Activated CD4-positive, alpha-beta T cell treated with anti-CD3 and anti-CD28 coated beads, Interleukin-2, amount 50 U/mL, for 16 hours (primary cell): ENCODE measurements around the gene IGSF3.
"Not testable (repeated sequence)": the region's sequence is repeated elsewhere in the genome, so short reads cannot be mapped to it uniquely, and the experiment has no call there.

Source experiments
- DNase-seq: peaks from one replicate; pipeline ENCODE4 v3.0.0-alpha.2; 2020

The IGSF3 gene

DNA sequence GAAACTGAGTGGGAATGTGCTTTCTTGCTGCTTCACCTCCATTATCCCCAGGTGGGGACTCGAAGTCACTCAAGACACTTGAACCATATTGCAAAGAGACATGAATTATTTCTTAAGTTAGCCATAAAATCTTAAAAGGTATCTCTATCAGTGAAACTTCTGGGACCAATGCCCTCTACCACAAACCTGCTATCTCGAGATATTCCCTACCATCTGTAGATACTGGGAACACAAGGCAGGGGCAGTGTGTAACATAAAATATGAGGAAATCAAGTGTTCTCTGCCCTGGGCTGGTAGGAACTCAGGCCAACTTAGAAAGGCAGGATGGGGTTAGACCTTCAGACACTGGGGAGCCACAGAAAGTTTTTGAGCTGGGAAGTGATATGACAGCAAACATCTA lies 95.4 kb downstream of the IGSF3 start:
- no peak for DNase-seq

DNA sequence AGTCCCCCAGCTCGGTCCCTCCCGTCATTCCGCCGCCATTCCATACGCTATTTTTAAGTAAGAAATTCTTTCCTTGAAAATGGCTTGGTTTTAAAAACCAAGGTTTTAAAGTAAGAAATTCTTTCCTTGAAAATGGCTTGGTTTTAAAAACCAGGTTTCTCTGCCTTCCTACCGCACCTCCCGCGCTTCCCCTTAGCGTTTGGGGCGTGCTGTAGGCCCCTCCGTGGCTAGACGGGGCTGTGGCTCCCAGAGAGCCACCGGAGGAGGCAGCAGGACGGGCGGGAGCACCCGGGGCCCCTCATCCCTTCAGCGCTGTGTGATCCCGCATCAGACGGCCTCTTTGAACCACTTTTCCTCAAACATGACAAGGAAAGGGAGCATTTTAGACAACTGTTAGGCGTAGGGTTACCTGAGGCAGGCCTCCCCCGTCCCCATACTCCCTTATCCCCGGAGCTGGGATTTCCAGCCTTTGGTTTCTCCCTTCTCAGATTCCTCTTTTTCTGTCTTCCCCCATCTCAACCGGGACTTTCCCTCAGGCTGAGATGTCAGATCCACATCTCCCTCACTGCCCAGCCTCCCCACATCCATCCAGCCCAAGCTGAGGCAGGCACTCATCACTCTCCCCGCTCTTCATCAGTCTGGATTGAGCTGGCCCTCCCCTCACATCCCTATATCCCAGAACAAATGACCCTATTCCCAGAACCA lies 96.2 kb downstream of the IGSF3 start:
- DNase-seq: no peak

DNA sequence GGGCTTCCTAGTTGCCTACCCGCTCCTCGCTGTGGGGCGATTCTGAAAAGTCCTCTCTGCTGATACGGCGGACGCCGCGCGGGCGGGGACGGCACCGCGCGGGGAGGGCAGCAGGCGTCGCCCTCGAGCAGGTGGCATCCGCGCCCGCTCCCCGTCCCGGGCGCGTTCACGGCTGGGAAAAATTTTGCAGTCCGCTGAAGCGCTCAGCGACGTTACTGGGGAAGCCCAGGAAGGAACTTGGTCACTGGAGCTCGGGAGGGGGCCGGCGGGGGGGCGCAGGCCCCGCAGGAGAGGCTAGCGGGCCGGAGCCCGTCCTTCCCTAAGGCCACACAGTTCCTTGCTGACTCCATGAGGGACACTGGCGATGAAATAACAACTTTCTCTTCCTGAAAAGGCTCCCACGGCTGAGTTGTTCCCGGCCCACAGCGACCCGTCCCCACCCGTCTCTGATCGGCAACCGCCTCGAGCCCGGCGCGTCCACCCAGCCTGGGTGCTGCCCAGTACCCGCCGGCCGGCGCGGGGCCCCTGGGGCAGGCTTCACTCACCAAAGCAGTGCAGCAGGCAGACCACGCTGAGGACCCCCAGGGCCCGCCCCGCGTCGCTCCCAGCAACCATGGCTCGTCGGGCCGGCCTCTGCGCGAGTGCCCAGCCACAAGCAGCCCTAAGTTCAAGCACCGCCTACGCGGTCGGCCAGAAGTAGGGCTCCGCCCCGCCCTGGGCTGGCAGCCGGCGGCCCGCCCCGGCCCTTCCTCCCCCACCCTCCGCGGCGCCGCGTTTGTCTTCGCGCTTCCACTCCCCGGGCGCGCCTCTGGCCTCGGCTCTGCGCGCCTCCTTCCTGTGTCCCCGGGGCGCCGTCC lies 96.9 kb downstream of the IGSF3 start, which contains the start of gene CD58:
TSS of gene CD58 (minus strand) at position 669 of the 857 bp plus-strand sequence. CDS start at position 615, 54 bp downstream.
- DNase-seq: peak; percentile 93

DNA sequence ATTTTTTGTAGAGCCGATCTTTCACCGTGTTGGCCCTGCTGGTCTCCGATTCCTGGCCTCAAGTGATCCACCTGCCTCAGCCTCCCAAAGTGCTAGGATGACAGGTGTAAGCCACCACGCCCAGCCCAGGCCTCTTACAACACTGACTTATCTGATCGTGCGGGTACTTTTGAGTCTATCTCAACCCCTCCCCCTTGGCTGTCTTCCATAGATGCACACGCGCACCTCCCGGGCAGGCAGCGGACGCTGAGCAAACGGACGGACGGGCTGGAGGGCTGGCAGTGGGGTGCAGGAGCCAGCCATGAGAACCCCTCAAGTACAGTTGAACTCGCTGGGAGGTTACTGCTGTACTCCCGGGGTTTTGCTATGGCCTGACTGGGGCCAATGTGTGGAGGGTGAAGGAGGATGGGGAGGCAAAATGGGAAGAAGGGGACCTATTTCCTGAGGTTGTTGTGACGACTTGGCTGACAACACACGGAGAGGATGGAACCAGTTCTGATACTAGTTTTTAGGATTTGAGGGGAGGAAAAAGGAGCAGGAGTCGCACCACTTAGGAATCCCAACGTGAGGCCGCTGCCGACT lies 97.7 kb downstream of the IGSF3 start:
- peak; percentile 78 for DNase-seq

DNA sequence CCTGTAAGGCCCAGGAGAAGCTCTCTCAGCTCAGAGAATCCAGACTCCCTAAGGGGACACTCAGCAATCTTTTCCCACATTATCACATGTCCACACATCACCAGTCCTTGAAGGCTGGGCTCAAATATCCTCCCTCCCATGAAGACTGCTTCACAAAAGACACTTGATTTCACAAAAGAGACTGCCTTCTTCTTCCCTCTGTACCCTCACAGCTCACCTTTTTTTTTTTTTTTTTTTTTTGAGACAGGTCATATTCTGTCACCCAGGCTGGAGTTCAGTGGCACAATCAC lies 98.2 kb downstream of the IGSF3 start:
- no peak for DNase-seq

DNA sequence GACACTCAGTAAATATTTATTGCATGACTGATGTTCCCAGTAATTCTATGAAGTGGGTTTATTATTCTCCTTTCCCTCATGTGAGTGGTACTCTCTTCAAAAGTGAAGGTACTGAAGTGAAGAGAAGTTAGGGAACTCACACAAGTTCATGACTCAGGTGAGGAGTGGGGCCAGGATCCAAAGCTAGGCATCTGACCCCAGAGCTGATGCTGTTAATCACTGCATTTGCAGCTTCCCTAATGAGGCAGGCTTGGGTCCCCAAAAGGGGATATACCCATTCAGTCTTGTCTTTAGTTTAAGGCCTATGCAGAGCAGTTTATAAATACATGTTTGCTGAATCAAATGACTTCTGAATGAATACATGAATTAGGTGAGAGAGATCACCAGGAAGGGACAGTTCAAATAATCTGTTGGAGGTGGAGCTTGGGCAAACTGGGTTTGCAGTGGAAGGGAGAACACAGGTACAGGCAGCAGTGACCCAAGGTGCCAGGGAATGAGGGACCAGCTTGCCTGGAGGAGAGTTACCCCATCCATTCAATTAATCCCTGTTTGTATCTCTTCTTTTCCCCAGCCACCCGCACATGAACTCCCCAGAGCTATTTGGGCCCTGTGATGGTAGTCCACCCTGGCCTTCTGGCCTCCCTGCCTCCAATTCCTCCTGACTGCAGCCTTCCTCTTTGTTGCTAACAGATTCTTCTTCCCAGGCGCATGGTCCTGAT lies 98.7 kb downstream of the IGSF3 start:
- DNase-seq: no peak

DNA sequence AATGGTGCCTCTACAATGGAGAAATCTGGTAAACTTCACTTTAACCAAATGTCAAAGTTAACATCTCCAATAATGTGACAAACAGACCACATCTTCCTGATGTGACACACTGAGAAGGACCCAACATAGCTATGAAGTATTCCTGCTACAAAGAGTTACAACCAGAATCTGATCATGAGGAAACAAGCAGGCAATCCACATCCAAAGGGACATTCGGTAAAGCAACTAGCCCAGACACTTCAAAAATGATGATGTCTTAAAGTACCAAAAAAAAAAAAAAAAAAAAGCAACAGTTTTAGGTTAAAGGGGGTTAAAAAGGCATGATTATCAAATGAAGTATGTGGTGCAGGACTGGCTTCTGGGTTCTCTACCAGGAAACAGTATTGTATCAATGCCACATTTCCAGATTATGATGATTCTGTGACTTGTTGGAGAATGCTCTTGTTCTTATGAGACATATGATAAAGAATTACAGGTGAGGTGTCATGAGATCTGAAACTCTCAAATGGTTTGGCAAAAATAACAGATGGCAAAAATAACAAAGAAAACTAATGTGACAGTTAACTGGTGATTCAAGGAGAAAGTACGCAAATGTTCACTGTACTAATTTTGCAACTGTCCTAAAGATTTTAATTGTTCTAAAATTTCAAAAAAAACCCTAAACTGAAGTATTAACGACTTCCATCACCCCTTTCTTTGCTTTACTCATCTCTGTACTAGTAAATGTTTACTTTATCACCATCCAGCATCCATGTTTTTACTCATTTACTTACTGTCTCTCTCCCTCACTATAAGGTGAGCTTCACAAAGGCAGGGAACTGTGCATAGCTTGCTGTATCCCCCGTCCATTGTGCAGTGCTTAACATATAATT lies 99.5 kb downstream of the IGSF3 start:
- DNase-seq: peak; percentile 65

DNA sequence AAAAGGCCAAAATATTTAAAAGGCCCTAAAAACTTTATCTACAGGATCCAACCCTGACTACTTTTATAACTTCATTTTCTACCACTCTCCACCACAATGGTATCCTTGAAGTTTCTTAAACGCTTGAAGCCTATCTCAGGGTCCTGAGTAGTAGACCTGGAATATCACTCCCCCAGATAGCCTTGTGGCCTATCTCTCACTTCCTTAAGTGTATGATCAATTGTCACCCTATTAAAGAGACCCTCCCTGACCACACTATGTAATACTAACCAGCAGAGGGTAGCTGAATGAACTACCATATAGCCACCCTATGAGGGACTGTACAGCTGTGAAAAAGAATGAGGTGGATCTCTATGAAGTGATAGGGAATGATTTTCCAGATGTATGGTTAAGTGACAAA lies 102.3 kb downstream of the IGSF3 start:
- no peak for DNase-seq

DNA sequence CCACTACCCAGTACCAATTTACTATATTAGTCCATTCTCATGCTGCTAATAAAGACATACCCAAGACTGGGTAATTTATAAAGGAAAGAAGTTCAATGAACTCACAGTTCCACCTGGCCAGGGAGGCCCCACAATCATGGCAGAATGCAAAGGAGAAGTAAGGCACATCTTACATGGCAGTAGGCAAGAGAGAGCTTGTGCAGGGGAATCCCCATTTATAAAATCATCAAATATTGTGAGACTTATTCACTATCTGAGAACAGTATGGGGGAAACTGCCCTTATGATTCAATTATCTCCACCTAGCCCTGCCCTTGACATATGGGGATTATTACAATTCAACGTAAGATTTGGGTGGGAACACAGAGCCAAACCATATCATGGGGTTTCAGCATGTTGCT lies 103.1 kb downstream of the IGSF3 start:
- DNase-seq: no peak

DNA sequence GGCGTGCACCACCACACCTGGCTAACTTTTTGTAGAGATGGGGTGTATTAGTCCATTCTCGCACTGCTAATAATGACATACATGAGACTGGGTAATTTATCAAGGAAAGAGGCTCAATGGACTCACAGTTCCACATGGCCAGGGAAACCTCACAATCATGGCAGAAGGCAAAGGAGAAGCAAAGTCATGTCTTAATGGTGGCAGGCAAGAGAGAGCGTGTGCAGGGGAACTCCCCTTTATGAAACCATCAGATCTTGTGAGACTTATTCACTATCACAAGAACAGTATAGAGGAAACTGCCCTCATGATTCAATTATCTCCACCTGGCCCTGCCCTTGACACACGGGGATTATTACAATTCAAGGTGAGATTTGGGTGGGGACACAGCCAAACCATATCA lies 105.1 kb downstream of the IGSF3 start:
- DNase-seq: not testable (repeated sequence)

DNA sequence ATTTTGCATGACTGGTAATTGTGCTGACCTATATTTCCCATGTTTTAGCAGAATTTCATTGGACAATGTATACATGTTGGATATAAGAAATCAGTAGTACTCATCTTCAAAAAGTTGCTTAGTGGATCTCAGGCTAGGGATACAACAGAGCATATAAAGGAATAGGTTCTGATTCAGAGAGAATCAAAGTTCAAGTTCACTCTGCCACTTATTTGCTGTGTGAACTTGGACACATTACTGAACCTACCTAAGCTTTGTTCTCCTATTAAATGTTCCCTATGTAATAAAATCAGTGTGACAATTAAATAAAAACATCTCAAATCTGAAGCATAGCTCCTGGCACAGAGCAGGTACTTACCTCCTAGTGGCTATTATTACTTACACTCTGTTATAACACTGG lies 106.0 kb downstream of the IGSF3 start:
- no peak for DNase-seq

DNA sequence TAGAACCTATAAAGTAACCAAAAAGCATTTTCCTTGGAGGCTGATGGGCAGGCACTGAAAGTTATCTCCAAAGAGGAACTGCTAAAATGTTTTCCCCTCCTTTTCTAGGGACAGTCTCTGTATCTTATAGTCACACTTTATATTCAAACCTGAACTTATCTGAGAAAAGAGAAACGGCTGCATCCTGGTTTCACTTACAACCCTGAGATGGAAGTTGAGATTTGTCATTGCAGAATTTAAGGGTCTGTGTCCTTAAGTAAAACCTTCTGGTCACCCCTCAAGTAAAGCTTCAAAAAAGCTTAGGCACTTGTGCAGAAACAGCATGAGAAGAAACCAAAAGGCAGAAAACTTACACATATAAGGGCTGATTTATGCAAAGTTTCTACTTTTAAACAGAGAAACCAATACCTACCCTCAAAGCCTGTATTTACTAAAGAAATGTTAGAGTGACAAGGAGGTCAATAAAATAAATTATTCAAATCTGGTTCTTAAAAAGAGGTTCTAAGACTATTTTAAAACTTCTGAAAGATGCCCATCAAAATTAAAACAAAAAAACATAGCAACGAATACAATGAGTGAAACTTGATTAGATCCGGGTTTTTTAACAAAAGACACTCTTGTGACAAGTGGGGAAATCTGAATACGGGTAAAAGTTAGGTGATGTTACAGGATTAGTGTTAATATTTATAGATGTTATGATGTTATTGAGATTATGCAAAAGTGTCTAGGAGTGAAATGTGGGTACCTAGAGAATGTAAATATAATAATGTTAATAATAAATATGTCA lies 106.6 kb downstream of the IGSF3 start:
- DNase-seq: no peak

DNA sequence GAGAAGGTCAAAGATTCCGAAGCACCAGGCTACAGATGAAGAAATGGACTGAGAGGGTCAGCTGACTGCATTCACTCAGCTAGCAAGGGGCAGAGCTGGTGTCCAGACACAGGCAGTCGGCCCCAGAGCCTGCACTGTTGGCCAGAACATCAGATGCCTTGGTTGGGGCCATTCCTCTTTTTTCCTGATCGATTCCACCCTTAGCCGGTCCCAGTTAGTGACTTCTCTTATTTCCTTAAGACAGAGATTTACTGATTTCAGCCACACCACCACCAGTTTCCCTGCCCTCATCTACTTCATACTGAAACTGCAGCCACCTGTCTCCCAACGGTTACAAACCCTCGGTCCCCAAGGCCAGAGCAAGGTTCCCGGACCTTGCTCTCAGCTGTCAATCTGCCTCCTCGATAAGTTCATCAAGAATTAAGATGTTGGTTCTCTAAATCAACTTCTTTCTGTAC lies 108.2 kb downstream of the IGSF3 start:
- DNase-seq: peak; percentile 57

DNA sequence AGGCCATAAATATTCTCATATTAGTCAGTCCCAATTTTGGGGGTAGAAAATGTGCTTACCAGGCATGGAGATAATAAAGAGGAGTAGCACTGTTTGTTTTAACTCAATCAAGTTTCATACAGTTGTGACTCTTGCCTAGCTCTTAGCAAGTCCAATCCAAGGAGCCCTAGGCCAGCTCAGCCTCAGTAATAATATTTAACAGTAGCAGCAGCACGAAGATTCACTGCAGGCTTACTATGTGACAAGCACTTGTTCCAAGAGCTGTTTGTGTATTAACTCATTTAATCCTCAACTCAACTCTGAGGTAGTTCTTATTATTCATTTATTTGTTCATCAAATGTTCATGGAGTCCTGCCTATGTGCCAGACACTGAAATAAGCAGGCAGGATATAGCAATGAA lies 109.0 kb downstream of the IGSF3 start:
- no peak for DNase-seq

DNA sequence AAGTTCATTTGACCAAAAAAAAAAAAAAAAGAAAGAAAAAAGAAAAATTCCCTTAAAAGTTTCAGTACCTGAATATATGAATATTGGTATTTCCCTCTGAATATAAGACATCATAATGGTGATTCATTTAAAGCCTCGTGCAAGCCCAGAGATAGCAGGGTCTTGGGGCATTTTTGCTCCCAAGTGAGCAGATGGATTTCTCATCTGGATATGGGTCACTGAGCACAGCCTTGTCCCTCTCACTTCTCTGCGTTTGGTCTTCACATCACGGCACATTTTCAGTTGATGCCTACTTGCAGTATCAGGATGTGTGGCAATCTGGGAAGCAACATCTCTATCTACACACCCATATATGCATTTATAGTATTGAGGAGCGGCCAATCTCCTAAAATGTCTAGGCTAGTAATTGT lies 109.4 kb downstream of the IGSF3 start:
- no peak for DNase-seq

DNA sequence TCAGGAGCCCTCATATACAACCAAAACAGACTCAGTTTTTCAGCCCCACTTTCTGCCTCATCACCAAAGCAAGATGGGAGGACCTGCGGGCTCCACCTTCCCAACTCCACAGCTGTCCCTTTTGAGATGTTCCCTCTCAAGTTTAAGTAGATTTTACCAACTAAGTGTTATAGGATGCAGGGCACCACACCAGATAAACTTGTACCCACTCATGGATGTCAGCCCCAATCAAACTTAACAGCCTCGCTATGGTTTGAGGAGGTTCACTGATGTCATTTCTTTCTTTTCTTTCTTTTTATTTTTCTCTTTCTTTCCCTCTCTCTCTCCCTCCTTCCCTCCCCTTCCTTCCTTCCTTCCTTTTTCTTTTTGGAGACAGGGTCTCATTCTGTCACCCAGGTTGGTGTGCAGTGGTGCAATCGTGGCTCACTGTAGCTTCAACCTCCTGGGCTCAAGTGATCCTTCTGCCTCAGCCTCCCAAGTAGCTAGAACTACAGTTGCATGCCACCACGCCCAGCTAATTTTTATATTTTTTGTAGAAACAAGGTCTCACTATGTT lies 110.1 kb downstream of the IGSF3 start:
- no peak for DNase-seq

DNA sequence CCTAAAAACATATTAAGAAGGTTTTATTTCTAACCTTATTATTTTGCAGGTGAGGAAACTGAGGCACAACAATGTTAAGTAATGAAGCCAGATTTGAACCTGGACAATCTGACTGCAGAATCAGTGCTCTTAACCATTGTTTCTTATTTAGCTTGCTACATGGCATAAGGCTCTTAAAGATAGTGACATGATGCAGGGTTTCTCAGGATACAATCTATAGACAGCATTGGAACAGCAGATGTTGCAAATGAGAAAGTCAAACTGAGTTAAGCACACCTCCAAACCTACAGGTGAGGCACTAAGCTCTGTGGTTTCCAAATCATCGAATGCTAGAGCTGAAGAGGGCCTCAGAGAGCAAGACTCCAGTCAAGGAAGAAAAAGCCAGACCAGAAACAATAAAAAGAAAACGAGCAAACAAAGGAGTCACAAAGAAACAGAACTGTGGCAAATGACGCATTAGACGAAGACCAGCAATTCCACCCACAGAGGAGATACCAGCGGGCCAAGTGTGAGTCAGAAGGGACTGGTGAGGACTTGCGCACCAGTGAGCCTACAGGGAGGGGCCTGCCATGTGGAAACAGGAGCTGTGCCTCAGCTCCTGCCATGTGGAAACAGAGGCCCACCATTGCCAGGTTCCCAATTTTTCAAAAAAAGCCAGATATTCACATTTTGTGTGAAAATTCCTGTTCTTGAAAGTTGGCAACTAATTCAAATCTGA lies 111.1 kb downstream of the IGSF3 start:
- peak; percentile 96 for DNase-seq

DNA sequence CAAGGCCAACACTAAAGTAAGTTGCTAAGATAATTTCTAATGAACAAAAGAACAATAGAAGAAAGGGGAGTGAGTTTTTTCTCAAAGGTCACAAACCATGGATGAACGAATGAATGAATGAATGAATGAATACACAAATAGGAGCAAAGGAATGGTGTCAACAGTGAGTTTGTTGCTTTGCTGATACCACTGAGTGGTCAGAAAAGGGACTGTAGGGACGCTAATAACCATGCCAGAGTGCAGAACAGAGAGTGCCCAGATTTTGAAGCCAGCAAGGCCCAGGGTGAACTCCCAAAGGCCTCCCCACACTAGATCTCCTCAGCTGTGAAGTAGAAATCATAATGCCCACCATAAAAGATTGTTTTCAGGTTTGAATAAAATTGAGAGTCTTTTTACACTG lies 112.6 kb downstream of the IGSF3 start:
- DNase-seq: no peak

DNA sequence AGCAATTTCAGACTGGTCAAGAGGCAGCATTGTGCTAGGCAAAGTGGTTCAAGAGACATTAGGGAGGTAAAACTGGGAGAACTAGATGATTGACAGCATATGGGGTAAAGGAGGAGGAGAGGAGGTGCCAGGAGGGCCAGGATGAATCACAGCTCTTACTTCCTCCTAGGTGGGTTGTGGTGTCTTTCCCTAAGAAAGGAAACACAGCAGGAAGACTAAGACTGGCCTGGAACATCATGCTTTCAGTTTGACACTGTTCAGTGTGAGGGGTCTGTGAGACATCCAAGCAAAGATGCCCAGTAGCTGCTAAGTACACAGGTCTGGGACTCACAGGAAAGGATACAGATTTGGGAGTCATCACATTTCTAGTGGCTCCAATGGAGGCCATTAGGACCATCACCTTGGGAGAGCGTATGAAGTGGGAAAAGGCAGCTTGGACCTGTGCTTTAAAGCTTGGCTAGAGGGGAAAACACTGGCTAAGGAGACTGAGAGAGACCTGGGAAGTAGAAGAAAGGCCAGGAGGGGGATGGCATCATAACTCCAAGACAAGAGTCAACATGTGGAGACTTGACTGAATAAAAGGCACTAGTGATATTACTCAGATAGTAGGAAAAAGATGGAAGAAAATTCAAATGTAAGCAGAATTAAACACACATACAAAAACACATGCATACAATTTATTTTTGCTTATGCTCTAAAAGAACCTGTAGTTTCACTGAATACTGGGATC lies 114.0 kb downstream of the IGSF3 start:
- no peak for DNase-seq
